Adrenal gland (tissue), 12 donors: ENCODE measurements around the gene TEX44. TPM values are rescaled to one million over a fixed set of nuclear protein-coding genes. Genes with fewer than 3 reads are reported as not detected.
A peak's percentile ranks its signal among the peaks of the same experiment; 100 is the strongest.

Experiments
- DNase-seq, 7 donors: peaks; one replicate each; pipeline ENCODE4 v3.0.0-alpha.2; 2019 to 2020
- H3K27ac ChIP-seq, 5 donors: fragments of 200-600 bp; sonication (generic) in 4 of 5; 1 replicate in 3 of 5; 2 replicates in 2 of 5; pipeline versions ENCODE4 v1.5.1 to v1.8.0; 2016 to 2020; ENCODE audit warnings: mild to moderate bottlenecking in 1 of 5
- H3K27me3 ChIP-seq: fragments of 200-600 bp; 2 replicates; pipeline ENCODE4 v1.8.0; 2021
- H3K36me3 ChIP-seq, 2 donors: fragments of 200-600 bp; replicated peaks in 1 of 2; 1 replicate in 1 of 2; 2 replicates in 1 of 2; pipeline versions ENCODE4 v1.5.1 to v1.8.0; 2018 to 2022
- H3K4me1 ChIP-seq, 2 donors: fragments of 200-600 bp; replicated peaks in 1 of 2; 1 replicate in 1 of 2; 2 replicates in 1 of 2; pipeline versions ENCODE4 v1.5.1 to v1.8.0; 2018 to 2021
- H3K4me3 ChIP-seq, 4 donors: fragments of 200-600 bp; sonication (generic) in 3 of 4; one replicate each; pipeline ENCODE4 v1.5.1; 2016 to 2018
- H3K9me3 ChIP-seq, 3 donors: fragments of 200-600 bp; sonication (generic) in 1 of 3; replicated peaks in 1 of 3; 1 replicate in 2 of 3; 2 replicates in 1 of 3; pipeline versions ENCODE4 v1.5.1 to v1.8.0; 2016 to 2021
- CTCF ChIP-seq, 6 experiments: fragments of 450-650 bp in 4 of 6; fragments of 200-600 bp in 2 of 6; sonication (generic) in 1 of 6; IDR thresholded peaks; 1 replicate in 5 of 6; 2 replicates in 1 of 6; pipeline versions ENCODE4 v1.5.1 to v1.8.0; 2016 to 2021; ENCODE audit warnings: antibody characterized with exemption in 6 of 6, mild to moderate bottlenecking in 2 of 6, moderate library complexity in 1 of 6
- POLR2A ChIP-seq, 2 donors: fragments of 450-650 bp; IDR thresholded peaks; one replicate each; pipeline ENCODE4 v1.6.1; 2017; ENCODE audit warnings: antibody characterized with exemption in 2 of 2, mild to moderate bottlenecking in 2 of 2, moderate library complexity in 1 of 2
- WGBS, 4 donors: extraction: QIAGEN DNeasy Blood & Tissue Kit in 2 of 4; methylation state at CpG; one replicate each; pipeline versions ENCODE4 v1.1.5 to v1.1.7; 2013 to 2017; 5-methylcytosine and 5-hydroxymethylcytosine counted together
- intact Hi-C, 2 donors: fragments of 100-400 bp; cut with DNase I; formaldehyde crosslinking; loops; one replicate each; pipeline versions ENCODE4 v1.14.1 to v1.15.0; 2022 to 2023
- polyA plus RNA-seq, 3 donors: library from polyadenylated mRNA; stranded (reverse); fragments of 200-250 nt in 2 of 3; fragments of 350-450 nt in 1 of 3; fragmentation: Illumina TruSeq in 1 of 3; extraction: RNeasy Lipid Tissue Mini Kit (QIAGEN cat#74804) in 1 of 3; gene quantifications; one replicate each; pipeline ENCODE4 v1.2.3, GENCODE V29; 2013 to 2014
- total RNA-seq, 9 donors: library from RNA; depleted of rRNA in 4 of 9; stranded (reverse); fragments of >200 nt in 4 of 9; fragments of 120-200 nt in 1 of 9; fragmentation: NEBNext Ultra II Directional in 1 of 9; extraction: Animal tissue kit (Norgen Biotek cat#: 25700) in 1 of 9; gene quantifications; one replicate each; pipeline versions ENCODE4 v1.1.0 to v1.2.4, GENCODE V29; 2013 to 2023
- donor health status: healthy with polysubstance abuse.
- donor health status: Bipolar disorder and iron deficiency.
- donor health status: DM: yes; HTN: yes; CAD: no.
- donor health status: DM: no; HTN: no; CAD: no.
- donor health status: DM: no; HTN: no; CAD: no.
- donor health status: DM: yes; HTN: yes; CAD: no.

TEX44 gene
- total and polyA plus RNA-seq, 12 donors = not detected

- Histone ChIP-seq H3K27ac (peak overlapping the region; percentile 41 to 81 (median 74)), H3K9me3 (no peaks in the 10 kb centered on the region), H3K27me3 (no peaks in the 10 kb centered on the region), H3K4me3 (peak overlapping the region in 1 of 4 donors; percentile 14), H3K36me3 (no peaks in the 10 kb centered on the region), H3K4me1 (peaks cover 6 to 42% of the 10 kb centered on the region in 2 donors)
- intact Hi-C loops = no loop called here
- 50 to 67% (median 53%) methylated on average over 18 to 30 of the region's 30 CpGs for WGBS, 4 donors
- TF ChIP-seq CTCF (IDR thresholded peaks at IDR 0.05) (no peak), POLR2A (IDR thresholded peaks at IDR 0.05) (peak in 1 of 2 donors; percentile 10)
- DNase-seq = peak; percentile 50 to 89 (median 79)
These were observed 50.2 kb downstream of the TEX44 start for GRCh38 chr2:231642631-231643494.

GRCh38 chr2:231643495-231643888 lies 50.8 kb downstream of the TEX44 start:
- H3K4me3 ChIP-seq = no peak overlapping the region
- intact Hi-C loops = no loop called here
- TF ChIP-seq POLR2A (IDR thresholded peaks at IDR 0.05) (no peak), CTCF (IDR thresholded peaks at IDR 0.05) (no peak)
- WGBS, 4 donors = 82 to 89% (median 89%) methylated on average over 7 to 8 of the region's 8 CpGs
- H3K4me1 ChIP-seq = peaks cover 6 to 42% of the 10 kb centered on the region in 2 donors
- no peaks in the 10 kb centered on the region for H3K36me3 ChIP-seq
- no peak for DNase-seq
- no peaks in the 10 kb centered on the region for H3K27me3 ChIP-seq
- H3K27ac ChIP-seq = peak overlapping the region in 4 of 5 donors; percentile 20 to 81 (median 76)
- no peaks in the 10 kb centered on the region for H3K9me3 ChIP-seq

Other genes with a start within 250 kb of the TEX44 start
- 10 to 100 TPM in 8 of 9 donors, 1 to 10 TPM in 1; 2.2 to 71.6 (median 49.6) TPM for gene B3GNT7, start 197.2 kb upstream of the TEX44 start, total RNA-seq
- gene B3GNT7, start 197.2 kb upstream of the TEX44 start, polyA plus RNA-seq = 10 to 100 TPM in 2 of 3 donors, 1 to 10 TPM in 1; 3.1 to 12.6 (median 11.6) TPM
- gene NCL, start 128.4 kb upstream of the TEX44 start, total RNA-seq = 100 to 1,000 TPM in 6 of 9 donors, 10 to 100 TPM in 3; 70.6 to 606 (median 160) TPM
- gene NCL, start 128.4 kb upstream of the TEX44 start, polyA plus RNA-seq = 1,000 to 10,000 TPM in 1 of 3 donors, 100 to 1,000 TPM in 2; 121 to 1,227 (median 208) TPM
- gene NMUR1, start 62.4 kb upstream of the TEX44 start, total RNA-seq = 1 to 10 TPM in 5 of 9 donors, under 1 TPM in 4; 0.32 to 3.2 (median 1.5) TPM
- 1 to 10 TPM in 2 of 3 donors, under 1 TPM in 1; 0.40 to 1.3 (median 1.2) TPM for gene NMUR1, start 62.4 kb upstream of the TEX44 start, polyA plus RNA-seq
- gene PTMA, start 115.7 kb downstream of the TEX44 start, total RNA-seq = 100 to 1,000 TPM; 346 to 719 (median 476) TPM
- gene PTMA, start 115.7 kb downstream of the TEX44 start, polyA plus RNA-seq = 1,000 to 10,000 TPM; 1,074 to 1,198 (median 1,079) TPM
- gene PDE6D, start 188.4 kb downstream of the TEX44 start, total RNA-seq = 10 to 100 TPM; 33.0 to 65.3 (median 44.9) TPM
- 10 to 100 TPM; 27.5 to 47.2 (median 40.5) TPM for gene PDE6D, start 188.4 kb downstream of the TEX44 start, polyA plus RNA-seq
- 10 to 100 TPM; 20.8 to 48.6 (median 30.6) TPM for gene COPS7B, start 193.6 kb downstream of the TEX44 start, total RNA-seq
- 10 to 100 TPM; 33.9 to 44.7 (median 41.3) TPM for gene COPS7B, start 193.6 kb downstream of the TEX44 start, polyA plus RNA-seq